Astrocyte (in vitro differentiated cells and primary cell): Measurements from ENCODE around the gene DCLK1.

Source experiments
- CTCF ChIP-seq: IDR thresholded peaks from 2 replicates; pipeline ENCODE4 v1.5.1; 2011; ENCODE audit warnings: low read depth, mild to moderate bottlenecking, inconsistent platforms, low read length, moderate library complexity; ENCODE audit not compliant: insufficient read depth
- EZH2 ChIP-seq: IDR thresholded peaks from 2 replicates; pipeline ENCODE4 v1.6.1; 2012; ENCODE audit warnings: mild to moderate bottlenecking, low read length, inconsistent platforms; ENCODE audit not compliant: insufficient read depth

- TF ChIP-seq CTCF (no peak), EZH2 (no peak)
Observed at GRCh38 chr13:35835989-35836388, 295.2 kb downstream of the DCLK1 start.
